GM12891 (cell line): ENCODE measurements around the gene CFAP45.

Experiments used
- POLR2A ChIP-seq: IDR thresholded peaks from 2 replicates; pipeline ENCODE4 v1.6.1; 2011; ENCODE audit warnings: low read depth, low read length, control low read depth
- POLR2AphosphoS5 ChIP-seq: IDR thresholded peaks from 2 replicates; pipeline ENCODE4 v1.6.1; 2011; ENCODE audit warnings: low read depth, low read length, control low read depth
- TAF1 ChIP-seq: IDR thresholded peaks from 2 replicates; pipeline ENCODE4 v1.6.1; 2011; ENCODE audit warnings: low read depth, low read length, control low read depth

DNA sequence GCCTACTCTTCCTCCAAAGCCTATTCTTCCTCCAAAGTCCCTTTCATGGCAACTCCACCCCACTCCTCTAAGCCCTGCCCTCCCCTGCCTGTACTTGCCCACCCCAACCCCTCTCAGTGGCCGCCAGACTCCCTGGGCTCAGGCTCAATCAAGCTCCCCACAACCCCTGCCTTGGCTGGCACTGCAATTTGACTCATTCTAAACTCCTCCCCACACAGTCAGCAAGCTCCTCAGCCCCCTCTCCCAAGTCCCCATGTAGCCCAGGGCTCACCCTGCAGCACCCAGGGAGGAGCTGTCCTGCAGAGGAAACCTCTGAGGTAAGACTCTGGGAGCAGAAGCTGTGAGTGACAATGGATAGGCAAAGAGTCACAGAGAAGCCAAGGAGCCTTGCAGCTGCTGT is 33.9 kb downstream of the CFAP45 start:
- no peak for TF ChIP-seq POLR2AphosphoS5
- no peak for TF ChIP-seq POLR2A
- no peak for TF ChIP-seq TAF1
